HEK293T (cell line): ENCODE data around the gene SUGP1.
A peak's percentile ranks its signal among the peaks of the same experiment; 100 is the strongest.

Source experiments
- CTCF ChIA-PET: fragments of 350-600 bp; formaldehyde crosslinking; extraction: SDS; loops from one replicate; lab custom pipeline; 2021; ENCODE audit warnings: antibody characterized with exemption, inconsistent platforms; lab: Yijun Ruan, JAX
- POLR2A ChIA-PET: fragments of 350-600 bp; formaldehyde crosslinking; extraction: SDS; loops from one replicate; lab custom pipeline; 2020; ENCODE audit warnings: antibody characterized with exemption, inconsistent platforms; lab: Yijun Ruan, JAX
- DNase-seq: peaks from one replicate; pipeline ENCODE4 v3.0.0; 2012; ENCODE audit warnings: mixed read lengths; ENCODE audit errors: extremely low spot score
- ARNT ChIP-seq: fragments of 450-650 bp; IDR thresholded peaks from 2 replicates; pipeline ENCODE4 v1.6.1; 2017; ENCODE audit warnings: mild to moderate bottlenecking
- BHLHE40 ChIP-seq: fragments of 450-650 bp; IDR thresholded peaks from 2 replicates; pipeline ENCODE4 v1.6.1; 2016; ENCODE audit warnings: mild to moderate bottlenecking, moderate library complexity, borderline replicate concordance
- CTBP1 ChIP-seq: fragments of 450-650 bp; IDR thresholded peaks from 2 replicates; pipeline ENCODE4 v1.6.1; 2016; ENCODE audit warnings: borderline replicate concordance
- ELF4 ChIP-seq: fragments of 450-650 bp; IDR thresholded peaks from 2 replicates; pipeline ENCODE4 v1.6.1; 2017; ENCODE audit warnings: antibody characterized with exemption
- FOXA1 ChIP-seq: fragments of 450-650 bp; IDR thresholded peaks from 2 replicates; pipeline ENCODE4 v1.6.1; 2016; ENCODE audit warnings: mild to moderate bottlenecking
- FOXK2 ChIP-seq: fragments of 450-650 bp; IDR thresholded peaks from 2 replicates; pipeline ENCODE4 v1.6.1; 2016; ENCODE audit warnings: mild to moderate bottlenecking
- FOXM1 ChIP-seq: fragments of 450-650 bp; IDR thresholded peaks from 2 replicates; pipeline ENCODE4 v1.6.1; 2017; ENCODE audit warnings: mild to moderate bottlenecking, borderline replicate concordance
- HDGF ChIP-seq: fragments of 450-650 bp; IDR thresholded peaks from 2 replicates; pipeline ENCODE4 v1.6.1; 2017; ENCODE audit warnings: antibody characterized with exemption, borderline replicate concordance
- L3MBTL2 ChIP-seq: fragments of 450-650 bp; conservative IDR thresholded peaks from 2 replicates; pipeline ENCODE4 v1.6.1; 2016; ENCODE audit warnings: mild to moderate bottlenecking
- LEF1 ChIP-seq: fragments of 450-650 bp; IDR thresholded peaks from 2 replicates; pipeline ENCODE4 v1.6.1; 2017; ENCODE audit warnings: mild to moderate bottlenecking, borderline replicate concordance
- NFRKB ChIP-seq: fragments of 450-650 bp; IDR thresholded peaks from 2 replicates; pipeline ENCODE4 v1.6.1; 2016; ENCODE audit warnings: mild to moderate bottlenecking, moderate library complexity
- PKNOX1 ChIP-seq: fragments of 450-650 bp; IDR thresholded peaks from 2 replicates; pipeline ENCODE4 v1.6.1; 2016
- SP1 ChIP-seq: fragments of 450-650 bp; IDR thresholded peaks from 2 replicates; pipeline ENCODE4 v1.6.1; 2017
- SUZ12 ChIP-seq: fragments of 450-650 bp; IDR thresholded peaks from 2 replicates; pipeline ENCODE4 v1.6.1; 2016; ENCODE audit warnings: mild to moderate bottlenecking
- TARDBP ChIP-seq: fragments of 450-650 bp; IDR thresholded peaks from 2 replicates; pipeline ENCODE4 v1.6.1; 2016
- ZNF384 ChIP-seq: fragments of 450-650 bp; IDR thresholded peaks from 2 replicates; pipeline ENCODE4 v1.6.1; 2016

Gene SUGP1

DNA sequence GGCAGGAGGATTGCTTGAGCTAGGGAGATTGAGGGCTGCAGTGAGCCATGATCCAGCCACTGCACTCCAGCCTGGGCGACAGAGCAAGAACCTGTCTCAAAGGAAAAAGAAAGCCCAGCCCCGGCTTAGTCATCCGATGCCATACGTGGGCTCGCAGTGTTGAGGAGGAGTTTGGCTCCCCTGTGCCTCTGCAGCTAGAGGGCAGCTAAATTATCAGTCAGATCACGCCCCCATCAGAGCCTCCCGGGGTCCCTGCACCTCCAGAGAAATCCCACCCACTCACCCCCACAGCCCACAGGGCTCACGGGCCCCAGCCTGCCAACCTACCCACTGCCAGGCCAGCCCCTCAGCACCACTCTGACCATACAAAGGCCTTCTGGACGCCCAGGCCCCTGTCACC, 28.0 kb upstream of the SUGP1 start:
- no peak for TF ChIP-seq LEF1
- no peak for TF ChIP-seq SP1
- TF ChIP-seq FOXM1, result no peak
- no peak for TF ChIP-seq HDGF
- TF ChIP-seq TARDBP, result no peak
- TF ChIP-seq L3MBTL2, result no peak
- TF ChIP-seq ELF4, result no peak
- TF ChIP-seq NFRKB, result no peak
- TF ChIP-seq SUZ12, result no peak
- TF ChIP-seq FOXK2, result no peak
- no peak for TF ChIP-seq PKNOX1
- TF ChIP-seq BHLHE40, result no peak
- no peak for DNase-seq
- POLR2A ChIA-PET, result no interaction called here
- CTCF ChIA-PET, result no interaction called here

DNA sequence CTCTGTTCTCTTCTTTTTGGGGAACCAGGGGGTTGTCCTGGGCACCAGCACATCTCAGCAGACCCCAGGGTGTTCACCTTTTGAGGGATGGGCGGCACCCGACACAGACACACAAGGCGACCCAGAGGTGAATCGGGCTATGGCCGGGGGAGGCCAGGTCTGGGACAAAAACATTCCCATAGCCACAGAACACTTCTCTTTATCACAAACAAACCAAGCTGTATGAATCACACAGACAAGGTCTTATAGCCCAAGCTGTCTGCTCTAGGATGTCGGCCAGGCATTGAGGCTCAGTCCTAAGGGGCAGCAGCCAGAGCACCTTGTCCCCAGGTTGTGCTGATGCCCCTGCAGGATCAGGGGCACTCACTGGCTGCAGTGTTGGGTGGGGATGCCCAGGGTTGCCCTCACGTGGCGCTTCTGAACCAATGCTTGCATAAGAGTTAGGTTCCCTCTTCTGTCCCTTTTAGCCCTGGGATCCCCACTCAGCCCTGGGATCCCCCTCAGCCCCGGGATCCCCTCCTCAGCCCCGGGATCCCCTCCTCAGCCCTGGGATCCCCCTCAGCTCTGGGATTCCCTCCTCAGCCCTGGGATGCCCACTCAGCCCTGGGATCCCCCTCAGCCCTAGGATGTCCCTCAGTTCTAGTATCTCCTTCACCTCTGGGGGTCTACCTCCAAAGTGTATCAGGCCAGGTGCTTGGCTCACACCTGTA, 27.2 kb upstream of the SUGP1 start:
- no peak for TF ChIP-seq FOXK2
- no peak for TF ChIP-seq SP1
- no peak for TF ChIP-seq FOXA1
- no peak for TF ChIP-seq TARDBP
- no peak for DNase-seq
- ChIA-PET CTCF (no interaction called here), POLR2A (no interaction called here)

GRCh38 chr19:19345970-19346369, 25.7 kb upstream of the SUGP1 start:
- ChIA-PET CTCF (interaction anchor here (1.0 kb wide), 1 partner anchor 15 kb away, joined by 3 read pairs; no protein-coding TSS in a partner anchor), POLR2A (no interaction called here)
- DNase-seq, result no peak
- no peak for TF ChIP-seq LEF1
- no peak for TF ChIP-seq SUZ12
- TF ChIP-seq NFRKB, result no peak
- TF ChIP-seq TARDBP, result no peak
- no peak for TF ChIP-seq FOXM1
- TF ChIP-seq L3MBTL2, result no peak
- TF ChIP-seq ARNT, result no peak
- no peak for TF ChIP-seq SP1
- no peak for TF ChIP-seq BHLHE40
- no peak for TF ChIP-seq ELF4
- no peak for TF ChIP-seq CTBP1
- TF ChIP-seq HDGF, result no peak

- ChIA-PET POLR2A (no interaction called here), CTCF (interaction anchor here (1.0 kb wide), 1 partner anchor 16 kb away, joined by 3 read pairs; no protein-coding TSS in a partner anchor)
- no peak for DNase-seq
- TF ChIP-seq L3MBTL2 (no peak), ZNF384 (no peak), HDGF (no peak), ARNT (no peak), ELF4 (no peak)
These were observed 24.9 kb upstream of the SUGP1 start for GRCh38 chr19:19345232-19345631.

- POLR2A ChIA-PET, result no interaction called here
- TF ChIP-seq ZNF384 (no peak), TARDBP (no peak), HDGF (no peak), FOXK2 (no peak), SP1 (no peak), FOXA1 (no peak), L3MBTL2 (no peak), SUZ12 (no peak), ARNT (no peak), NFRKB (no peak), FOXM1 (no peak), BHLHE40 (no peak), PKNOX1 (no peak), LEF1 (no peak), ELF4 (no peak), CTBP1 (no peak)
- CTCF ChIA-PET, result interaction anchor here (2.3 kb wide), 1 partner anchor 21 kb away, joined by 10 read pairs; no protein-coding TSS in a partner anchor
- no peak for DNase-seq
These were observed 23.5 kb upstream of the SUGP1 start for GRCh38 chr19:19343762-19344161.

DNA sequence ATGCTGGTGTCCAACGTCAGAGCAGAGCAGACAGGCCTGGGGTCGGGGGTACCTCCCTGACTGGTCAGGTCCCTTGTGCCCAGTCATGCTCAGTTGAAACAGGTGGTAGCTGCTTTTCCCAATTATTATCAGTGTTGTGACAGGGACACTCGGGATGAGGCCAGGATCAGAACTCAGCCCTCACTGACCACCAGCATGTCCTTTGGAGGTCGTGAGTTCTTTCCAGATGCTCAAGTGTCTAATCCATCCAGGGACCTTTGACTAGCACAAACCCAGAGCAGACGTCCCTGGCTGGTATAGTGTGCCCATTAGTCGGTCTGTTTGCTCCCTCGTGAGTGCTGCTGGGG, 22.7 kb upstream of the SUGP1 start:
- ChIA-PET CTCF (interaction anchor here (0.7 to 2.3 kb wide), 11 partner anchors 9 to 155 kb away, joined by 3 to 10 read pairs (median 3); no protein-coding TSS in a partner anchor), POLR2A (no interaction called here)
- no peak for TF ChIP-seq L3MBTL2
- TF ChIP-seq LEF1, result no peak
- DNase-seq, result no peak

DNA sequence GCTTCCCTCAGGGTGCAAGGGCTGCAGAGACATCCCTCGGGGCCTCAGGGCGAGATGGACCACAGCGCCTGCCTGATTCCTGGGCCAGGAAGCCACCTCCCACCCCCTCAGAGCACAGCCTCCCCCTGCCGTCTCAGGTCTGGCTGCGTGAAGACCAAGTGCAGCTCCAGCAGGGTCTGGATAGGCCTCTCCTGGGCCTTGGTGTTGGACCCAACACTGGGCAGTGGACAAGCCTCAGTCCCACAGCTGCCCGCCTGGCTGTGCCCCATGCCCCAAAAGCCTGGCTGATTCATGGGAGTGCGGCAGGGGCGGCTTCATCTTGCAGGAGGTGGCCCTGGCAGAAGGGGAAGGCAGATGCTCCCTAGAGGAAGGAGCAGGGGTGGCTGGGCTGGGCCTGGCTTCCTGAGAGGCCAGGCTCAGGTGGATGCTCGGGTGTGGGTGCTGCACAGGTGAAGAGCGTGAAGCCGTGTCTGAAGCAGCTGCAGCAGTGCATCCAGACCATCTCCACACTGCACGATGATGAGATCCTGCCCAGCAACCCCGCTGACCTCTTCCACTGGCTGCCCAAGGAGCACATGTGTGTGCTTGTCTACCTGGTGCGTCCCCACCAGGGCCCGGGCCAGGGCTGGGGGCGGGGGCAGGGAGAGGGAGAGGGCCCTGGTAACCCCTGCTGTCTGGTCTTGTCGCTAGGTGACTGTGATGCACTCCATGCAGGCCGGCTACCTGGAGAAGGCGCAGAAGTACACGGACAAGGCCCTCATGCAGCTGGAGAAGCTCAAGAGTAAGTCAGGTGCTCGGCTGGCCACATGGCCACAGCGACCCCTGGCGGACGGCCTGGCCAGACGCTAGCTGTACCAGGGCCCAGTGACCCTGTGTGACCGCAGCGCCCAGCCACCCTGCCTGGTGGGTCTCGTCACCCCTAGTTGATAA, 22.0 kb upstream of the SUGP1 start:
- CTCF ChIA-PET, result interaction anchor here (0.5 to 2.3 kb wide), 15 partner anchors 9 to 1877 kb away, joined by 3 to 10 read pairs (median 3); no protein-coding TSS in a partner anchor
- TF ChIP-seq FOXM1 (no peak), L3MBTL2 (no peak), FOXA1 (no peak), SP1 (no peak), HDGF (no peak), BHLHE40 (no peak), PKNOX1 (no peak), LEF1 (no peak), ELF4 (no peak), SUZ12 (no peak), FOXK2 (no peak), TARDBP (no peak), ARNT (no peak), NFRKB (no peak), CTBP1 (no peak), ZNF384 (no peak)
- peak; percentile 86 for DNase-seq
- POLR2A ChIA-PET, result interaction anchor here (1.0 kb wide), 1 partner anchor 19 kb away, joined by 4 read pairs; no protein-coding TSS in a partner anchor
